ENCODE measurements around the gene LIPE.
"Not testable (repeated sequence)": the region's sequence is repeated elsewhere in the genome, so short reads cannot be mapped to it uniquely, and the experiment has no call there.

Gene LIPE, protein sequence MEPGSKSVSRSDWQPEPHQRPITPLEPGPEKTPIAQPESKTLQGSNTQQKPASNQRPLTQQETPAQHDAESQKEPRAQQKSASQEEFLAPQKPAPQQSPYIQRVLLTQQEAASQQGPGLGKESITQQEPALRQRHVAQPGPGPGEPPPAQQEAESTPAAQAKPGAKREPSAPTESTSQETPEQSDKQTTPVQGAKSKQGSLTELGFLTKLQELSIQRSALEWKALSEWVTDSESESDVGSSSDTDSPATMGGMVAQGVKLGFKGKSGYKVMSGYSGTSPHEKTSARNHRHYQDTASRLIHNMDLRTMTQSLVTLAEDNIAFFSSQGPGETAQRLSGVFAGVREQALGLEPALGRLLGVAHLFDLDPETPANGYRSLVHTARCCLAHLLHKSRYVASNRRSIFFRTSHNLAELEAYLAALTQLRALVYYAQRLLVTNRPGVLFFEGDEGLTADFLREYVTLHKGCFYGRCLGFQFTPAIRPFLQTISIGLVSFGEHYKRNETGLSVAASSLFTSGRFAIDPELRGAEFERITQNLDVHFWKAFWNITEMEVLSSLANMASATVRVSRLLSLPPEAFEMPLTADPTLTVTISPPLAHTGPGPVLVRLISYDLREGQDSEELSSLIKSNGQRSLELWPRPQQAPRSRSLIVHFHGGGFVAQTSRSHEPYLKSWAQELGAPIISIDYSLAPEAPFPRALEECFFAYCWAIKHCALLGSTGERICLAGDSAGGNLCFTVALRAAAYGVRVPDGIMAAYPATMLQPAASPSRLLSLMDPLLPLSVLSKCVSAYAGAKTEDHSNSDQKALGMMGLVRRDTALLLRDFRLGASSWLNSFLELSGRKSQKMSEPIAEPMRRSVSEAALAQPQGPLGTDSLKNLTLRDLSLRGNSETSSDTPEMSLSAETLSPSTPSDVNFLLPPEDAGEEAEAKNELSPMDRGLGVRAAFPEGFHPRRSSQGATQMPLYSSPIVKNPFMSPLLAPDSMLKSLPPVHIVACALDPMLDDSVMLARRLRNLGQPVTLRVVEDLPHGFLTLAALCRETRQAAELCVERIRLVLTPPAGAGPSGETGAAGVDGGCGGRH

DNA sequence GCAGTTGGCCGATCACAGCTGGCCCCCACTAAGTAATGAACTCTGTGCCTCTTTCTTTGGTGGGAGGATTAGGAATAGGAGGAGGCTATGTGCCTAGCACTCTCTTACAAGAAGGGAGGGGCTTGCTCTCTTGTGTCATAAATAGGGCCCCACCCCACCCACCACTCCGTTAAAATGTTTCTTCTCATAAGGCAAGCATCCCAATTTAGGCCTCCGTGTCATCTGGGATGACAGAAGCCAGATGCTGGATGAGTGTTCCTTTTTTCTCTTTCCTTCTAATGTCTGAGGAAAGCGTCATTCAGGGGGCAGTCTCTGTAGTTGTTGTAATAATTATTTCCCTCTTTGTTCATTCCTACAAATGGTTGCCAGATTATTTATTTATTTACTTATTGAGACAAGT is at the start of gene LIPE:
Gene LIPE, minus strand, starts transcription at position 76 of the 400 bp plus-strand sequence. CDS start 239 bp downstream, outside the sequence.
- no peak for DNase-seq (ENCODE audit: low read depth)

GRCh38 chr19:42475366-42475765 is 48.2 kb upstream of the LIPE start:
- DNase-seq (ENCODE audit: low read depth): no peak

GRCh38 chr19:42474743-42475142 is 47.6 kb upstream of the LIPE start:
- DNase-seq (ENCODE audit: low read depth): no peak

- no peak for DNase-seq (ENCODE audit: low read depth)
Observed at GRCh38 chr19:42473686-42474085, 46.5 kb upstream of the LIPE start.

GRCh38 chr19:42472402-42473147 is 45.4 kb upstream of the LIPE start:
- DNase-seq (ENCODE audit: low read depth): no peak

- DNase-seq (ENCODE audit: low read depth): no peak
Observed at GRCh38 chr19:42471554-42472249, 44.5 kb upstream of the LIPE start.

- DNase-seq (ENCODE audit: low read depth): no peak
Observed at GRCh38 chr19:42469311-42470235, 42.4 kb upstream of the LIPE start.

GRCh38 chr19:42468273-42468796 is 41.1 kb upstream of the LIPE start:
- DNase-seq (ENCODE audit: low read depth): no peak

DNA sequence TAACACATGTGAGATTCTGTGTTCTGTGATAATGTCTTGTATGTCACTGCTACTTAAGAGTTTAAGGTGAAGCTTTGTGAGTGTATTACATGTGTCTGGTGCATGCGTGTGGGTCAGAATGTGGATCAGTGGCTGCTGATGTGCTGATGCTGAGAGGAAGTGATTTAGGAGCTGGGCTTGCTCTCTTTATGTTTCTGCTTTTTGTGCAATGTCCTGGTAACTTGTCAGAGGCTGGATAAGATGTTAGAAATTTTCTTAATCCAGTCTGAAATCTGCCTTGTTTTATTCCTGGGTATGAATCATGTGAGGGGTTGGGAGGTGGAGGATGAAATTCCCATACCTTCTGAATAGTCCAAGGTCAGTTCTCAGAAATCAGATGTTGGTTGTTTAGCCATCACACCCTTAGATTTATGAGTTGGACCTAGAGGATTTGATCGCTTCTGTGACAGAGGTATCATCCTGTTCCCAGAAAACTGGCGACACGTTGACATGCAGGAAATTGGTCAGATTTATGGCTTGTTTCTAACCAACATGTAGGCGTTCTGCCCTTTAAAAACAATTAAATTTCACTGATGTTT is 40.1 kb upstream of the LIPE start:
- no peak for DNase-seq (ENCODE audit: low read depth)

DNA sequence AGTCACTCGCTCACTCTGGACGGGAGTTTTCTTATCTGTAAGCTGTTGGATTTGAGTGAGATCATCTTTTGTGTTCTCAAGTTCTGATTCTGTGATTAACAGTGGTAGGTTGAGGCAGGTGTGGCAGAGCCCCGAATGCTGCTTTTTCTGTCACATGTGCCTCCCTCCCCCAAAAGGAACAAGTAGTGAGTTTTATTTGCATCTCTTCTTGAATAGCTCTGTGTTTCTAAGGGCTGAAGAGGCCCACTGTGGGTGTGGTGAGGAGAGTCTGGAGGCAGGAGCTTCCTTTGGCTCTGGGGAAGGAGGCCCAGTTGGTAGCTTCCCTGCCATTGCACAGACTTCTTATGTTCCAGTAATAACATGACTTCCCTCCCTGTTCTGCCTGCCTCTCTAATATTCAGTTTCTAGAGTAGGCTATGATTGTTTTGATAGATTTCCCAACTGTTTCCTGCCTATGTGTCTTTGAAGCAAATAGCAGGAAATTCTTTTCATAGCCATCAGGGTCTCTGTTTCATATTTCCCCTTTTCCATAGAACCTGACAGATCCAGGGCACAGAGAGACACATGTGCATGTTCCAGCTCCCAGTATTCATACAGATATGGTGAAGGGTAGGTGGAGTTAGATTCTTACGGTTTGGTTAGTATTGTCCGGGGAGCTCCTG is 39.5 kb upstream of the LIPE start:
- no peak for DNase-seq (ENCODE audit: low read depth)

DNA sequence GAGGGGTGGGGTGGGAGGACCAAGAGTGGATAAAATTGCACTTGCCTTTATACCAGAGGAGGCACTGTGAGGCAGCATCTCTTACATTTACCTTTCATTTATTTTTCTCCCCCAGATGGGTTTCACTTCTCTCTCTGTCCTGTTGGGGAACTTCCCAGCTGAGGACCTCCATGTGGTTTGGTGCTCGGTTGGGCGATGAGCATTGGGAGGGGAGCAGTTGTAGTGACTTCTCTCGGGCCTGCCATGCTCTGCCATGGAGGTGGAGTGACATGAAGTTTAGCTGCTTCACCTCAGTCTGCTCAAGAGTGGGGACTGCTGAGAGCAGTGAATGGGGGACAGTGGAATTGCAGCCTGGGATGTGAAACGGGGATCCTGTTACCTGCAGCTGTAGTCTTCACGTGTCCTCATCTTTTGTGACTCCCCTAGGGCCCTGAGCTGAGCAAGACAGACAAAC is 38.7 kb upstream of the LIPE start:
- DNase-seq (ENCODE audit: low read depth): no peak

DNA sequence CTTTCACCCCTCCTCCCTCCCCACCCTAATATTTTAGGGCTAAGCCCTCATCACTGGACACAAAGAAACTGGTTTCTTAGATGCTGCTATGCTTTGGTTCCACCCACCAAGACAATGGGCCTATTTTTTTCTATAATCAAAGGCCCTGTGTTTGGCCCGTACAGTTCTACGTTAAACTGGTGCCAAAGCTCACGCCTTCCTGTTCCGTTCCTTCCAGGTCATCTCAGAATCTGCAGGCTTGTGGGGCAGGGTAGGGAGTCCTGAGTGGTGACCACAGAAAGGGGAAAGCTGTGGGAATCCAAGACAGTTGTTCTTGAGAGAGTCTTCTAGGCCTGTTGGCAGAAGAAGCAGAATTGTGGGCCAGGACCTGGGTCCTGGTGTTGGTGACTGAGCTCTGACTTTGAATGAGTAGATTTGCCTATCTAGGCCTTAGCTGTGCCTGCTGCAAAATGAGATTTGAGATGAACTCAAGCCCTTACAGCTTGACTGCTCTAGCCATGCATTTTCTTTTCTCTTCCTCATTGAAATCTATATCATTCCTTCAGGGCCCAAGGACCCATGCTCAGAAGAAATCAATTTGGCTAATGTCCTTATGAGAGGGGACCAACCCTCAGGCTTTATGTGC is 34.6 kb upstream of the LIPE start:
- no peak for DNase-seq (ENCODE audit: low read depth)

DNA sequence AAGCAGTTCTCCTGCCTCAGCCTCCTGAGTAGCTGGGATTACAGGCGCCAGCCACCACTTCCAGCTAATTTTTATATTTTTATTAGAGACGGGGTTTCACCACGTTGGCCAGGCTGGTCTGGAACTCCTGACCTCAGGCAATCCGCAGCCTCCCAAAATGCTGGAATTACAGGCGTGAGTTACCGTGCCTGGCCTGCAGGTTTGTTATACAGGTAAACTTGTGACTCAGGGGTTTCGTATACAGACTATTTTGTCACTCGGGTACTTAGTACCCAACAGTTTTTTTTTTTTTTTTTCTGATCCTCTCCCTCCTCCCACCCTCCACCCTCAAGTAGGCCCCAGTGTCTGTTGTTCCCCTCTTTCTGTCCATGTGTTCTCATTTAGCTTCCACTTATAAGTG is 34.0 kb upstream of the LIPE start:
- DNase-seq (ENCODE audit: low read depth): not testable (repeated sequence)

DNA sequence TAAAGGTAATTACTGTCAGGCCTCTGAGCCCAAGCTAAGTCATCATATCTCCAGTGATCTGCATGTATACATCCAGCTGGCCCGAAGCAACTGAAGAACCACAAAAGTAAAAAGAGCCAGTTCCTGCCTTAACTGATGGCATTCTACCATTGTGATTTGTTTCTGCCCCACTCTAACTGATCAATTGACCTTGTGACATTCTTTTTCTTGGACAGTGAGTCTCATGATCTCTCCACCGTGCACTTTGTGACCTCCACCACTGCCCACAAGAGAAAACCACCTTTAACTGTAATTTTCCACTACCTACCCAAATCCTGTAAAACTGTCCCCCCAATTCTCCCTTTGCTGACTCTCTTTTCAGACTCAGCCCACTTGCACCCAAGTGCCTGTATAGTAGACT is 32.7 kb upstream of the LIPE start:
- DNase-seq (ENCODE audit: low read depth): no peak

DNA sequence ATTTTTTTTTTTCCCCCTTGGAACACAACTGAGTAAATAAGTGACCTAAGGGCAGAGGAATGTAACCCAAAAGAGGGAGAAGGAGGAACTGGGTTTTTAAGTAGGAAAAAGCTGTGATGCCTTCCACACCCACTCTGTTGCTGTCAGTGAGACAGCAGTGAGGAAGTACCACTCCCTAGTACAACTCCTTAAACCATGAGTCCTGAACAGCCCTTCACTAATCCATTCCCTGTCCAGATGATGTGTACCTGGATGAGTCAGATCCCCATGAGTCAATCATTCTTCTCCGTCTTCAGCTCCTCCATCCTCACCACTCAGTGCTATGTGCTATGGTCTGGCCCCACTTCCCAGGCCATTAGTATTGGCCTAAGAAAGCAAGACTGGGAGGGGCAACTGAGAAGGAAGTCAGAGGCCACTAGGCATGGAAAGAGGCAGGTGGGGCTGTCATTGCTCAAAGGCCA is 28.5 kb upstream of the LIPE start:
- DNase-seq (ENCODE audit: low read depth): no peak

- no peak for DNase-seq (ENCODE audit: low read depth)
Observed at GRCh38 chr19:42455086-42455485, 27.9 kb upstream of the LIPE start.

- no peak for DNase-seq (ENCODE audit: low read depth)
Observed at GRCh38 chr19:42452590-42452989, 25.4 kb upstream of the LIPE start.

DNA sequence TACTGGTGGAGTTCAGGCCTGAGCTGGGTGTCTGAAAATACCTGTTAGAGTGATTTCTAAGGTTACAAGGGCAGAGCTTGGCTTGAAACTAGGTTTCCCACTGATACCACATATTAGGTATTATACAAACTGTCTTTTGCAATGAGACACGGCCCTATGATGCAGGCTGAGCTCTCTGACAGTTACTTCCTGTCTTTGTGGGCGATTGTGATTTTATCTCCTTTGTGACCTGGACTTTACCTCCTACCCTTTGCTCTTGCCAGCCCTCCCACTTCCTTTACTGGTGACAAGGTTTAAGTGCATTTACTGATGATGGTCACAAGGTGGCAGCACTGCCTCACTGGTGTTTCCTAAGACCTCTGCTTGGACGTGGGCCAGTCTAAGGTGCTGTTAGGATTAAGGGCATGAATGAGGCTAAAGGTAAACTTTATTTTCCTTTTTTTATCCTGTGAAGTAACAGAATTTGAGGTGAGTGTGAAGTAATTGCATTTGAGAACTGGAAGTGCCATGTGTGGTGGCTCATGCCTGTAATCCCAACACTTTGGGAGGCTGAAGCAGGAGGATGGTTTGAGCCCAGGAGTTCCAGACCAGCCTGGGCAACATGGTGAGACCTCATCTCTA is 23.2 kb upstream of the LIPE start:
- peak; percentile 69 for DNase-seq (ENCODE audit: low read depth)
